Mesenchymal stem cell (in vitro differentiated cells and primary cell): ENCODE data around the gene FSD1L.
A peak's percentile ranks its signal among the peaks of the same experiment; 100 is the strongest.
"Not testable (repeated sequence)": the region's sequence is repeated elsewhere in the genome, so short reads cannot be mapped to it uniquely, and the experiment has no call there.

ENCODE experiments used
- DNase-seq: peaks from one replicate; pipeline ENCODE4 v3.0.0-alpha.2; 2013
- H2AFZ ChIP-seq: one replicate; pipeline ENCODE4 v1.6.1; 2013; ENCODE audit warnings: low read depth, mild to moderate bottlenecking, control low read depth, inconsistent platforms, low read length, moderate library complexity
- H2AK5ac ChIP-seq: 2 replicates; pipeline ENCODE4 v1.6.1; 2013; ENCODE audit warnings: low read length, moderate library complexity, mild to moderate bottlenecking, inconsistent platforms; ENCODE audit not compliant: severe bottlenecking
- H2BK120ac ChIP-seq: one replicate; pipeline ENCODE4 v1.6.1; 2013; ENCODE audit warnings: low read depth, mild to moderate bottlenecking, inconsistent platforms, low read length, moderate library complexity
- H2BK12ac ChIP-seq, 2 experiments: one replicate each; pipeline ENCODE4 v1.6.1; 2013; ENCODE audit warnings: inconsistent platforms in 2 of 2, low read length in 2 of 2, mild to moderate bottlenecking in 2 of 2, moderate library complexity in 2 of 2, control low read depth in 1 of 2
- H2BK15ac ChIP-seq: one replicate; pipeline ENCODE4 v1.6.1; 2013; ENCODE audit warnings: mild to moderate bottlenecking, low read depth, inconsistent platforms; ENCODE audit not compliant: poor library complexity, severe bottlenecking
- H2BK5ac ChIP-seq: 2 replicates; pipeline ENCODE4 v1.6.1; 2013; ENCODE audit warnings: low read depth, mild to moderate bottlenecking, low read length, control low read depth, inconsistent platforms; ENCODE audit not compliant: poor library complexity, severe bottlenecking
- H3K14ac ChIP-seq, 2 experiments: one replicate each; pipeline ENCODE4 v1.6.1; 2013; ENCODE audit warnings: inconsistent platforms in 2 of 2, low read length in 2 of 2, control low read depth in 1 of 2, mild to moderate bottlenecking in 1 of 2, moderate library complexity in 1 of 2
- H3K18ac ChIP-seq, 2 experiments: one replicate each; pipeline ENCODE4 v1.6.1; 2013; ENCODE audit warnings: inconsistent platforms in 2 of 2, low read length in 2 of 2, control low read depth in 1 of 2, low read depth in 1 of 2, mild to moderate bottlenecking in 1 of 2
- H3K23ac ChIP-seq, 2 experiments: one replicate each; pipeline ENCODE4 v1.6.1; 2013; ENCODE audit warnings: inconsistent platforms in 2 of 2, low read length in 2 of 2, mild to moderate bottlenecking in 2 of 2, moderate library complexity in 2 of 2, control low read depth in 1 of 2
- H3K27ac ChIP-seq: 2 replicates; pipeline ENCODE4 v1.5.1; 2013; ENCODE audit warnings: mild to moderate bottlenecking, moderate library complexity, low read length, control low read depth, inconsistent platforms; ENCODE audit not compliant: poor library complexity, severe bottlenecking
- H3K27me3 ChIP-seq, 2 experiments: 2 replicates each; pipeline versions ENCODE4 v1.6.1 to v1.7.0; 2013; ENCODE audit warnings: low read length in 2 of 2, mild to moderate bottlenecking in 2 of 2, moderate library complexity in 2 of 2, control low read depth in 1 of 2, inconsistent platforms in 1 of 2; ENCODE audit not compliant: control insufficient read depth in 1 of 2, insufficient read depth in 1 of 2
- H3K36me3 ChIP-seq, 2 experiments: 2 replicates each; pipeline versions ENCODE4 v1.6.1 to v1.7.0; 2013; ENCODE audit warnings: low read length in 2 of 2, control low read depth in 1 of 2, inconsistent platforms in 1 of 2, low read depth in 1 of 2, mild to moderate bottlenecking in 1 of 2; ENCODE audit not compliant: insufficient read depth in 2 of 2, control insufficient read depth in 1 of 2
- H3K4ac ChIP-seq, 2 experiments: one replicate each; pipeline ENCODE4 v1.6.1; 2013; ENCODE audit warnings: inconsistent platforms in 2 of 2, low read length in 2 of 2, mild to moderate bottlenecking in 2 of 2, moderate library complexity in 2 of 2, control low read depth in 1 of 2, low read depth in 1 of 2
- H3K4me1 ChIP-seq: 2 replicates; pipeline ENCODE4 v1.6.1; 2013; ENCODE audit warnings: low read depth, low read length, control low read depth; ENCODE audit not compliant: control insufficient read depth, insufficient read depth
- H3K4me2 ChIP-seq: 2 replicates; pipeline ENCODE4 v1.6.1; 2013; ENCODE audit warnings: low read length, mild to moderate bottlenecking, inconsistent platforms; ENCODE audit not compliant: poor library complexity, severe bottlenecking
- H3K4me3 ChIP-seq, 2 experiments: 2 replicates each; pipeline versions ENCODE4 v1.5.1 to v1.7.0; 2013; ENCODE audit warnings: low read length in 2 of 2, mild to moderate bottlenecking in 2 of 2, control low read depth in 1 of 2, low read depth in 1 of 2; ENCODE audit not compliant: insufficient read depth in 1 of 2
- H3K79me1 ChIP-seq: replicated peaks from 2 replicates; pipeline ENCODE4 v1.6.1; 2013; ENCODE audit warnings: mild to moderate bottlenecking, control low read depth, low read length, inconsistent platforms; ENCODE audit not compliant: poor library complexity, severe bottlenecking
- H3K9ac ChIP-seq: 2 replicates; pipeline ENCODE4 v1.7.0; 2013; ENCODE audit warnings: mild to moderate bottlenecking, low read length, moderate library complexity
- H3K9me3 ChIP-seq: 2 replicates; pipeline ENCODE4 v1.7.0; 2013; ENCODE audit warnings: mild to moderate bottlenecking, low read length; ENCODE audit not compliant: control insufficient read depth
- H4K8ac ChIP-seq: one replicate; pipeline ENCODE4 v1.6.1; 2013; ENCODE audit warnings: inconsistent platforms, mild to moderate bottlenecking, low read length, moderate library complexity
- H4K91ac ChIP-seq: one replicate; pipeline ENCODE4 v1.6.1; 2013; ENCODE audit warnings: mild to moderate bottlenecking, low read length, inconsistent platforms
- WGBS: methylation state at CpG from one replicate; pipeline ENCODE4 v1.1.7; 2013; ENCODE audit warnings: mixed read lengths; 5-methylcytosine and 5-hydroxymethylcytosine counted together

The FSD1L gene

GRCh38 chr9:105515811-105516413 lies 68.1 kb downstream of the FSD1L start:
- 71% methylated on average over 11 of the region's 11 CpGs for whole genome bisulfite sequencing

GRCh38 chr9:105519710-105520369 lies 72.0 kb downstream of the FSD1L start:
- 98% methylated on average over 21 of the region's 43 CpGs for WGBS

More at GRCh38 chr9:105515811-105516413, 68.1 kb downstream of the FSD1L start:
- Histone ChIP-seq H2BK15ac (peak overlapping the region; percentile 19), H3K9me3 (no peaks in the 10 kb centered on the region), H3K27me3 (no peaks in the 10 kb centered on the region), H3K79me1 (peaks cover 12% of the 10 kb centered on the region), H3K14ac (no peak overlapping the region), H2BK12ac (no peak overlapping the region), H2BK5ac (no peak overlapping the region), H2AFZ (no peak overlapping the region), H3K4me3 (no peak overlapping the region), H3K4me2 (no peak overlapping the region), H3K27ac (no peak overlapping the region), H2BK120ac (no peak overlapping the region), H4K91ac (no peak overlapping the region), H3K36me3 (peaks cover 19 to 42% of the 10 kb centered on the region in 2 experiments), H3K4ac (no peak overlapping the region), H2AK5ac (no peak overlapping the region), H3K18ac (no peak overlapping the region), H3K4me1 (no peaks in the 10 kb centered on the region), H3K23ac (no peak overlapping the region), H3K9ac (no peak overlapping the region), H4K8ac (no peak overlapping the region)
- no peak for DNase-seq

GRCh38 chr9:105520992-105521391 lies 73.2 kb downstream of the FSD1L start:
- WGBS: no CpG with 5 or more reads among the region's 6 CpGs

More at GRCh38 chr9:105519710-105520369, 72.0 kb downstream of the FSD1L start:
- H2BK5ac ChIP-seq, H3K9ac ChIP-seq, H2AK5ac ChIP-seq, H3K27me3 ChIP-seq, H3K4me1 ChIP-seq, H3K4me2 ChIP-seq, H3K14ac ChIP-seq, H2BK12ac ChIP-seq, H3K9me3 ChIP-seq, H3K27ac ChIP-seq, H2BK15ac ChIP-seq, H3K79me1 ChIP-seq, H3K4ac ChIP-seq, H4K91ac ChIP-seq, H4K8ac ChIP-seq, DNase-seq, H3K18ac ChIP-seq, H2AFZ ChIP-seq, H2BK120ac ChIP-seq, H3K23ac ChIP-seq: not testable (repeated sequence)
- H3K36me3 ChIP-seq: peaks cover 16 to 24% of the 10 kb centered on the region in 2 experiments
- peak overlapping the region in 1 of 2 experiments; percentile 51 for H3K4me3 ChIP-seq

GRCh38 chr9:105522618-105523385 lies 75.0 kb downstream of the FSD1L start:
- H2BK5ac ChIP-seq, H3K27ac ChIP-seq, H3K4me2 ChIP-seq, H3K27me3 ChIP-seq, H3K79me1 ChIP-seq, H3K23ac ChIP-seq, H3K9ac ChIP-seq, DNase-seq, H3K14ac ChIP-seq, H2BK120ac ChIP-seq, H2BK15ac ChIP-seq, H4K91ac ChIP-seq, H3K4me1 ChIP-seq, H3K4ac ChIP-seq, H3K4me3 ChIP-seq, H2AK5ac ChIP-seq, H3K9me3 ChIP-seq, H2AFZ ChIP-seq, H4K8ac ChIP-seq, H2BK12ac ChIP-seq, H3K36me3 ChIP-seq, H3K18ac ChIP-seq: not testable (repeated sequence)
- WGBS: 95% methylated on average over 5 of the region's 10 CpGs

More at GRCh38 chr9:105520992-105521391, 73.2 kb downstream of the FSD1L start:
- not testable (repeated sequence) for H4K91ac ChIP-seq, DNase-seq, H2BK12ac ChIP-seq, H3K9ac ChIP-seq, H3K4me2 ChIP-seq, H2BK5ac ChIP-seq, H3K4ac ChIP-seq, H3K23ac ChIP-seq, H3K14ac ChIP-seq, H4K8ac ChIP-seq, H2BK15ac ChIP-seq, H2AK5ac ChIP-seq, H3K9me3 ChIP-seq, H3K79me1 ChIP-seq, H3K27me3 ChIP-seq, H3K18ac ChIP-seq, H3K4me3 ChIP-seq, H2BK120ac ChIP-seq, H3K27ac ChIP-seq, H2AFZ ChIP-seq, H3K4me1 ChIP-seq
- peaks cover 4 to 12% of the 10 kb centered on the region in 2 experiments for H3K36me3 ChIP-seq
